ENCODE measurements around the gene PIGM. TPM values are rescaled to one million over a fixed set of nuclear protein-coding genes. Genes with fewer than 3 reads are reported as not detected.
"Not testable (repeated sequence)": the region's sequence is repeated elsewhere in the genome, so short reads cannot be mapped to it uniquely, and the experiment has no call there.

Gene PIGM
- total RNA-seq, 1 experiment from 2014 or later, result 13.2 TPM

DNA sequence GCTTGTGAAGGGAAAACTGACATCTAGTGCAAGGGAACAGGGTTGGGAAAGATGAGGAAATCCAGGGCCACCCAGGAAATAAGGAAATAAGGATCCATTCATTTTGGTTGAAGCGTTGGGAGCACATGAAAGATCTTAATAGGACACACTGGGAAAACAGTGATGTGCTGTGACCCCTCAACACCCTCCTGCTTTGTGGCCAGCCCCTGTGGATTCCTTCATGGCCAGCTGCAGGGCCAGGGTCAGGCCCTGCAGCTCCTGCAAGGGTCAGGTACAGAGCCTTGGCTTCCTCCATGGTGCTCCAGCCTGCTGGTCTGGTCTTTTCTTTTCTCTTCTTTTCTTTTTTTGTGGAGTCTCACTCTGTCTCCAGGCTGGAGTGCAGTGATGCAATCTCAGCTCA, 18.8 kb upstream of the PIGM start:
- Mint-ChIP-seq H3K36me3 (ENCODE audit: insufficient read depth, unreplicated experiment) (no peaks in the 10 kb centered on the region), H3K9me3 (ENCODE audit: low read depth, unreplicated experiment) (no peaks in the 10 kb centered on the region), H3K27ac (ENCODE audit: unreplicated experiment) (no peak overlapping the region), H3K27me3 (ENCODE audit: unreplicated experiment) (peaks cover 99% of the 10 kb centered on the region), H3K4me3 (ENCODE audit: low read depth, unreplicated experiment) (no peak overlapping the region), H3K4me1 (ENCODE audit: low read depth, unreplicated experiment) (peaks cover 8% of the 10 kb centered on the region)
- CTCF ChIA-PET, result interaction anchor here (1.0 kb wide), 1 partner anchor 28 kb away, joined by 3 read pairs; no protein-coding TSS in a partner anchor
- intact Hi-C loops (cut with micrococcal nuclease; ENCODE audit: unreplicated experiment), result no loop called here
- no TSS peak for BruUV-seq (replicated peaks)
- DNase-seq, result no peak
- TF ChIP-seq, protein P1, sequence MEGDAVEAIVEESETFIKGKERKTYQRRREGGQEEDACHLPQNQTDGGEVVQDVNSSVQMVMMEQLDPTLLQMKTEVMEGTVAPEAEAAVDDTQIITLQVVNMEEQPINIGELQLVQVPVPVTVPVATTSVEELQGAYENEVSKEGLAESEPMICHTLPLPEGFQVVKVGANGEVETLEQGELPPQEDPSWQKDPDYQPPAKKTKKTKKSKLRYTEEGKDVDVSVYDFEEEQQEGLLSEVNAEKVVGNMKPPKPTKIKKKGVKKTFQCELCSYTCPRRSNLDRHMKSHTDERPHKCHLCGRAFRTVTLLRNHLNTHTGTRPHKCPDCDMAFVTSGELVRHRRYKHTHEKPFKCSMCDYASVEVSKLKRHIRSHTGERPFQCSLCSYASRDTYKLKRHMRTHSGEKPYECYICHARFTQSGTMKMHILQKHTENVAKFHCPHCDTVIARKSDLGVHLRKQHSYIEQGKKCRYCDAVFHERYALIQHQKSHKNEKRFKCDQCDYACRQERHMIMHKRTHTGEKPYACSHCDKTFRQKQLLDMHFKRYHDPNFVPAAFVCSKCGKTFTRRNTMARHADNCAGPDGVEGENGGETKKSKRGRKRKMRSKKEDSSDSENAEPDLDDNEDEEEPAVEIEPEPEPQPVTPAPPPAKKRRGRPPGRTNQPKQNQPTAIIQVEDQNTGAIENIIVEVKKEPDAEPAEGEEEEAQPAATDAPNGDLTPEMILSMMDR (IDR thresholded peaks at IDR 0.05; ENCODE audit: unreplicated experiment), result no peak

DNA sequence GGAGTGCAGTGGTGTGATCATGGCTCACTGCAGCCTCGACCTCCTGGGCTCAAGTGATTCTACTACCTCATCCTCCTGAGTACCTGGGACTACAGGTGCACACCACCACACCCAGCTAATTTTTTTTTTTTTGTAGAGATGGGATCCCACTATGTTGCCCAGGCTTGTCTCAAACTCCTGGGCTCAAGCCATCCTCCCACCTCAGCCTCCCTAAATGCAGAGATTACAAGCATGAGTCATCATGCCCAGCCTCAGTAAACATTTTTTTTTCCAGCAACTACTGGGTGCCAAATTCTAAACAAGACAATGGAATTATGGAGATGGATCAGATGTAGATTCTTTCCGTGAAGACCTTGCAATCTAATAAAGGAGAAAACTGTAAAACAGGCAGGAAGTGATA, 18.4 kb upstream of the PIGM start:
- H3K4me1 Mint-ChIP-seq (ENCODE audit: low read depth, unreplicated experiment); H3K9me3 Mint-ChIP-seq (ENCODE audit: low read depth, unreplicated experiment); H3K36me3 Mint-ChIP-seq (ENCODE audit: insufficient read depth, unreplicated experiment); CTCF ChIA-PET; BruUV-seq (replicated peaks); intact Hi-C loops (cut with micrococcal nuclease; ENCODE audit: unreplicated experiment); DNase-seq; H3K4me3 Mint-ChIP-seq (ENCODE audit: low read depth, unreplicated experiment); H3K27ac Mint-ChIP-seq (ENCODE audit: unreplicated experiment): not testable (repeated sequence)
- peaks cover 99% of the 10 kb centered on the region for H3K27me3 Mint-ChIP-seq (ENCODE audit: unreplicated experiment)

DNA sequence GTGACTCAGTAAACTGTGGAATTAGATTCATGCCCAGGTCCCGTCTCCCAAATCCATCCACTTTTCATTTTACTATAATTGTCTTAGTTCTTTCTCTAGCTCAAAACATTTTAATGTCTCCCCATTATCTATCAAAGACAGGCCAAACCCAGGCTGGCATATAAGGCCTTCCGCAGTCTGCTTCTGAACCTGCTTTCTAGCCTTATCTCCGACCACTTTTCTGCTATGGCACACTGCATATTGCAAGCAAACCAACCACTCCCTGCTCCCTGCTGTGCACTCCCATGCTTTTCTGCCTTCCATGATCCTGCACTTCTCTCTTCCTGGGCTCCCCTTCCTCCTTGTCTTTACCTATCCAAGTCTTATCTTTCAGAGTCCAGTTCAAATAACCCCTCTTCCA, 17.3 kb upstream of the PIGM start:
- H3K4me1 Mint-ChIP-seq (ENCODE audit: low read depth, unreplicated experiment), result peaks cover 8% of the 10 kb centered on the region
- no peak overlapping the region for H3K4me3 Mint-ChIP-seq (ENCODE audit: low read depth, unreplicated experiment)
- no TSS peak for BruUV-seq (replicated peaks)
- intact Hi-C loops (cut with micrococcal nuclease; ENCODE audit: unreplicated experiment), result no loop called here
- H3K27ac Mint-ChIP-seq (ENCODE audit: unreplicated experiment), result no peak overlapping the region
- CTCF ChIA-PET, result interaction anchor here (1.5 kb wide), 1 partner anchor 17 kb away, joined by 4 read pairs; the partner anchor contains the start of gene PIGM
- TF ChIP-seq, protein P1 (IDR thresholded peaks at IDR 0.05; ENCODE audit: unreplicated experiment), result no peak
- peaks cover 95% of the 10 kb centered on the region for H3K27me3 Mint-ChIP-seq (ENCODE audit: unreplicated experiment)
- DNase-seq, result no peak
- no peaks in the 10 kb centered on the region for H3K9me3 Mint-ChIP-seq (ENCODE audit: low read depth, unreplicated experiment)
- H3K36me3 Mint-ChIP-seq (ENCODE audit: insufficient read depth, unreplicated experiment), result no peaks in the 10 kb centered on the region

DNA sequence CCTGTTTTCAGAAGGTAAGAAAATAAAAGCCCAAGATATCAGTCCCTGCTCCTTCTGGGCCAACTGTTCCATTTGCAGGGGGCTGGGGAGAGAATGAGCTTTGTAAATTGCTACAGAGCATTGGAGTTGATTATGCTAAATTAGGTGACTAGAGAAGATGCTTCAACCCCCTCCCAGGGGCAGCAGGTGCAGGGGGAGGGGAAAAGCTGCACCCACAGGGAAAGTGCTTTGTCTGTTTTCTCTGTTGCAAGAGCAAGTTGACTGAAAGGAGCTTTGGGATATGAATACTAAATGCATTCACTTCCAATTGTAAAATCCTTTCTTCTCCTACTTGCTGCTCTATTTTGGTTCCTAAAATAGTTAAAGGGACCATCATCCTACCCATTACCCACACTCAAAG, 16.5 kb upstream of the PIGM start:
- TF ChIP-seq, protein P1 (IDR thresholded peaks at IDR 0.05; ENCODE audit: unreplicated experiment), result no peak
- DNase-seq, result no peak
- intact Hi-C loops (cut with micrococcal nuclease; ENCODE audit: unreplicated experiment), result no loop called here
- H3K27me3 Mint-ChIP-seq (ENCODE audit: unreplicated experiment), result peaks cover 93% of the 10 kb centered on the region
- no TSS peak for BruUV-seq (replicated peaks)
- H3K27ac Mint-ChIP-seq (ENCODE audit: unreplicated experiment), result no peak overlapping the region
- H3K4me1 Mint-ChIP-seq (ENCODE audit: low read depth, unreplicated experiment), result peaks cover 8% of the 10 kb centered on the region
- H3K9me3 Mint-ChIP-seq (ENCODE audit: low read depth, unreplicated experiment), result no peaks in the 10 kb centered on the region
- CTCF ChIA-PET, result interaction anchor here (0.6 to 1.5 kb wide), 2 partner anchors 16 to 30 kb away, joined by 4 read pairs; partner anchors contain the start of gene PIGM
- no peaks in the 10 kb centered on the region for H3K36me3 Mint-ChIP-seq (ENCODE audit: insufficient read depth, unreplicated experiment)
- H3K4me3 Mint-ChIP-seq (ENCODE audit: low read depth, unreplicated experiment), result no peak overlapping the region
